Fibroblast of skin of abdomen (primary cell): ENCODE measurements around the gene LPCAT3.

Experiments
- DNase-seq: peaks from one replicate; pipeline ENCODE4 v3.0.0-alpha.2; 2013

The LPCAT3 gene

GRCh38 chr12:6952121-6952862 is 66.0 kb downstream of the LPCAT3 start:
- DNase-seq = no peak

- no peak for DNase-seq
Measured at GRCh38 chr12:6951551-6952120, 66.6 kb downstream of the LPCAT3 start.

GRCh38 chr12:6950811-6951540 is 67.3 kb downstream of the LPCAT3 start, which contains the start of gene PTPN6:
TSS of gene PTPN6 (plus strand) at chr12:6951356. CDS start at chr12:6951513, 157 bp downstream.
- DNase-seq = no peak

- no peak for DNase-seq
Measured at GRCh38 chr12:6950401-6950801, 67.9 kb downstream of the LPCAT3 start.

- DNase-seq = no peak
Measured at GRCh38 chr12:6948873-6949594, 69.2 kb downstream of the LPCAT3 start.

- no peak for DNase-seq
Measured at GRCh38 chr12:6947615-6948014, 70.7 kb downstream of the LPCAT3 start.

GRCh38 chr12:6946920-6947374 is 71.3 kb downstream of the LPCAT3 start:
- no peak for DNase-seq

GRCh38 chr12:6946033-6946919 is 72.0 kb downstream of the LPCAT3 start:
- no peak for DNase-seq

GRCh38 chr12:6945613-6946012 is 72.7 kb downstream of the LPCAT3 start:
- DNase-seq = no peak

- DNase-seq = peak; percentile 93
Measured at GRCh38 chr12:6944381-6945186, 73.7 kb downstream of the LPCAT3 start.

- DNase-seq = peak; percentile 96
Measured at GRCh38 chr12:6943722-6944380, 74.4 kb downstream of the LPCAT3 start, which contains the start of the genes C12orf57 and RNU7-1. TSS of gene C12orf57 (plus strand) at chr12:6944022. CDS start at chr12:6944122, 100 bp downstream. TSS of gene RNU7-1 (plus strand) at chr12:6943816.

GRCh38 chr12:6943389-6943721 is 74.9 kb downstream of the LPCAT3 start:
- DNase-seq = peak; percentile 93

- no peak for DNase-seq
Measured at GRCh38 chr12:6942331-6942665, 76.0 kb downstream of the LPCAT3 start.

GRCh38 chr12:6941782-6942181 is 76.5 kb downstream of the LPCAT3 start:
- no peak for DNase-seq

- DNase-seq = no peak
Measured at GRCh38 chr12:6941267-6941666, 77.0 kb downstream of the LPCAT3 start.

GRCh38 chr12:6939191-6939540 is 79.1 kb downstream of the LPCAT3 start:
- DNase-seq = no peak

GRCh38 chr12:6938353-6939190 is 79.7 kb downstream of the LPCAT3 start:
- no peak for DNase-seq

GRCh38 chr12:6937481-6938352 is 80.6 kb downstream of the LPCAT3 start:
- peak; percentile 94 for DNase-seq
